HL-60/S4 treated with phorbol 12-myristate 13-acetate at 8.2 ng/mL for 4 days and 3 days (cell line): Measurements from ENCODE around the gene NEB.
"Not testable (repeated sequence)": the region's sequence is repeated elsewhere in the genome, so short reads cannot be mapped to it uniquely, and the experiment has no call there.

Experiments
- in situ Hi-C: fragments of 300-500 bp; cut with MboI; formaldehyde crosslinking; loops from 2 replicates; pipeline ENCODE4 v1.15.0; 2022; ENCODE audit warnings: low sequenced_read_pairs

The NEB gene

DNA sequence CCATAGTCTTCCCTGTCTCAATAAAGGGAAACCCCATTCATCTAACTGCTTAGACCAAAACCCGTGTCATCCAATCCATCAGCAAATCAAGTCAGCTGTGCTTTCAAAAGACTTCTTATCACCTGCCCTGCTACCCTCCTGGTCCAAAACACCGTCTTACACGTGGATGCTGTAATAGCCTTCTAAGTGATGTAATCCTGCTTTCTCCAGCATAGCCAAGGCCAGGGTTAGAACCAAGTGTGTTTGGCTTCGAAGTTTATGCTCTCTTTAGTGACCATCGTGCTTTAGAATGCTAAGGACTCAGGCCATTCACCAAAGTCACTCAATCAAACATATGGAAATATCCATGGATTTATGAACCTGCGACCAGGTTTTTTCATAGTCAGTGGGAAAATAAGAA, 25.5 kb downstream of the NEB start:
- in situ Hi-C loops, result no loop called here

DNA sequence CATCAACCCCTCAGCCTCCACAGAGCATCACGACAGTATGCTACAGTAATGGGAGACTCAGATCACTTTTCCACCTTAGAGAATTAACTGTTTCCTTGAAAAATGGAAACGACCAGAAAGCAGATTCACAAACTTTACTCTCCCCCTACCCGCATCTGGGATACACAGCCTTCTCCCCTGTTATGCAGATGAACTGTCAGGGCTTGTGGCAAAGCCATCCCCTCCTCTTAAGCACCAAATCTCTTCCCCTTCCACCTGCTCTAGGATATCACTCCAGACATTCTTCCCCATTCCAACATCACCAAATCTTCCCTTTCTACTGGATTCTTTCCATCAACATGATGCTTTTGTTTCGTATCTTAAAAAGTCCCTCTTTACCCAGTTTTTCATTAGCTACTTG, 26.4 kb downstream of the NEB start:
- in situ Hi-C loops, result no loop called here

DNA sequence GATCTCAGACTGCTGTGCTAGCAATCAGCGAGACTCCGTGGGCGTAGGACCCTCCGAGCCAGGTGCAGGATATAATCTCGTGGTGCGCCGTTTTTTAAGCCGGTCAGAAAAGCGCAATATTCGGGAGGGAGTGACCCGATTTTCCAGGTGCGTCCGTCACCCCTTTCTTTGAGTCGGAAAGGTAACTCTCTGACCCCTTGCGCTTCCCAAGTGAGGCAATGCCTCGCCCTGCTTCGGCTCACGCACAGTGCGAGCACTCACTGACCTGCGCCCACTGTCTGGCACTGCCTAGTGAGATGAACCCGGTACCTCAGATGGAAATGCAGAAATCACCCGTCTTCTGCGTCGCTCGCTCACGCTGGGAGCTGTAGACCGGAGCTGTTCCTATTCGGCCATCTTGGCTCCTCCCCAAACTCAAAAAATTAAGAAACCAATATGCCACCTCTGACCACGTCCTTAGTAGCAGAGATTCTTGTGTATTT, 29.8 kb downstream of the NEB start:
- in situ Hi-C loops, result not testable (repeated sequence)

DNA sequence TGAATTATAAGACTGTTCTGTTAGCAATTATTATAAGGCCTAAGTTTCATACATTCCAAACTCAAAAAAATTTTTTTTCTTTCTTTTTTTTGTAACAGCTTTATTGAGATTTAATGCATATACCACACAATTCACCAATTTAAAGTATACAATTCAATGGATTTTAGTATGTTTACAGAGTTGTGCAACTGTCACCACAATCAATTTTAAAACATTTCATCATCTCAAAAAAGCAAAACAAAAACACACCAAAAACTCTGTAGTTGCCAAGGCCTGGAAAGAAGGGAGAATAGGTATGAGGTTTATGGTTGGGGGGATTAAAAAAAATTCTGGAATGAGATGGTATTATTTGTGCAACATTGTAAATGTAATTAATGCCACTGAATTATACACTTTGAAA, 36.1 kb downstream of the NEB start:
- in situ Hi-C loops, result not testable (repeated sequence)

DNA sequence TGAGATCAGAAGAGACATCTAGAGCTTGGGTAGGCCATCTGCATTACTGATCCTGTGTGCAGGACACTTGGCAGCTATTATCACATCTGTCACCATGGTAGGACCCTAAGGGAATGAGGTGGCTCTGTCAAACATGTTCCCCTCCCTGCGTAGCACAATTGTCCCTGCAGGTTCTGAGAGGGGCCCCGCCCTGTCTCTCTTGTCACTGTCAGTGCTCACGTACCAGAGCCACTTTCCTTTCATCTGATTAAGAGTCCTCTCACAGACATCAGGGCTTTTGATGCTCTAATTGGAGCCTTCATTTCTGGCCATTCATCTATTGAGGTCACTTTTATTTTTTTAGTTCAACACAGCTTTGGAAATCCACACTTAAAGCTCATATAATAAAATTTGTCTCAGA, 38.5 kb downstream of the NEB start:
- in situ Hi-C loops, result no loop called here

DNA sequence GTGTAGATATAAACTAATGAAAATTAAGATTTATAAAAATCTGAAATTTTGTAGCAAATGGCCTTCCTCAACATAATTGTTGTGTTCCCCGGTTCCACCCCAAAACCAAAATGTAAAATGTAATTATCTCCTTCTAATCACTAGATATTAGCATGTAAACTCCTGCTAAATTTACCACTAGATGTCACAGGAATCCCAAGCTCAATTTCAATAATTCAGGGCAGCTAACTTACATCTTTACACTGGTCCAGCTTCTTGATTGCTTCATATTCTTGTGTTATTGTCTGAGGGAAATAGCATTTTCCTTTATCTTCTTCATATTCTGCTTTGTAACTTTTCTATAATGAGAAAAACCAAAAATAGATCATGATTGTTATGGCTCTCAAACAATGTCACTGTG, 42.6 kb downstream of the NEB start:
- in situ Hi-C loops, result no loop called here

DNA sequence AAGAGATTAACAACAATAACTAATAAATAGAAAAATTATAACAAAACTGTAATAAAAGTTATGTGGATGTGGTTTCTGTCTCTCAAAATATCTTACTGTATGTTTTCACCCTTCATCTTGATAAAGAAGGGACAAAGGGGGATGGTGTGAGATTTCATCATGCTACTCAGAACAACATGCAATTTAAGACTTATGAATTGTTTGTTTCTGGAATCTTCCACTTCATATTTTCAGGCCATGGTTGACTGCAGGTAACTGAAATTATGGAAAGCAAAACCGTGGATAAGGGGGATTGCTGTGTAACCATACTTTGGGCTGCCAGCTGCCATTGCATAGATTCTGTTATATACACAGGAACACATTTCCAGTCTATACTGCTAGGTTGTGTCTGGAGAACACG, 45.6 kb downstream of the NEB start:
- in situ Hi-C loops, result no loop called here

DNA sequence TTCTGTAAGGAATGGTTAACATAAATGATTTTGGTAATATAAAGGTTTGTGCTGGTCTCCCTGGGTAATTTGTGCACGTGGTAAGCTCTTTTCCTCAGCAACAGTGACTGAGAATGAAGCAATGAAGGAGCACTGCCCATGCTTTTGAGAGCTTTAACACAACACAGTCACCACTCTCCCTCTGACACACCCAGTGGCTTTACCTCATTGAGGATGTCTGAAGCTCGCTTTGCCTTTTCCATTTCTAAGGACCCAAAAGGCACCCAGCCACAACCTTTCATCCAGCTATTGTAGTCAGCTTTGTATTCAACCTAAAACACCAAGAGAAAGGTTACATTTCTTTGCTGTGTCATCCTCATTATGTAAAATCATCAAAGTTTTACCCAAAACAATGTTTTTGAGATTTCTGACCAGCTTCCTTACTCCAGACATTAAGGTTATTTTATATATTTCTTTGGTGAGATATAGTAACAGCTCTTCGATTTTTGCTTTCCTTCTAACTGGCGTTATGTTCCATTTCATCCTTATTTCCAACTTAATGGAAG, 51.7 kb downstream of the NEB start:
- in situ Hi-C loops, result no loop called here

DNA sequence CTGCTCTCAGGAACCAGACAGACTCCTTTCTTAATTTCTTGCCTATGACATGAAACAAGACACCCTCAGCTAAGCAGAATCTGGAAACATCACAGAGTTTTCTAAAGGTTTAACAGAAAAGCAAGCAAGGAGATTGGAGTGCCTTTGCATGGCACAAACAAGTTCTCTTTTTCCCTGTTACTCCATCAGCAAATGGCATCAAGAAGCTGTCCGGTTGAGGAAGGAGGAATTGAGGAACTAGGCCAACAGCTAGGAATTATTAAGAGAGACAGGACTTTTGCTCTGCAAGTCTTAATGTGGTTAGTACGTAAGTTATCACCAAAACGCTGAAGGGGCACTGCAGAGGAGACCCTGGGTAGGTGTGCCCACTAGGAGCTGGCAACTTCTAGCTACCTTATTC, 53.2 kb downstream of the NEB start:
- in situ Hi-C loops, result no loop called here

DNA sequence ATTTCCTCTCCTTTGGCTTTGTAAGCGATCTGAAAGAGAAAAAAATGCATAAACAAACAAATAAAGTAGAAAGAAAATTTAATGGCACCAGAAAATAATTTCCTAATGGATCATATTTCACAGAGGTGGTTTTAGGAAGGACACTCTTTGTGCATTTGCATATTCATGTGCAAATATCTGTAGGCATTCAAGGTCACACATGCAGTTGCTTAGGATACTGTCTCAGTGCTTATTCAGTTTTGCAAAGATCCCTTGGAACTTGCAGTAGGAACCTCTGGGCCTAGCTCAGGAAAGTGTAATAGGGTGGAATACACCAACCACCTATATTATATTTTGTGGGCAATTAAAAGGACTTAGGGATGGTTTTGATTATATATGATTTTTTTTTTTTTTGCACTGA, 54.3 kb downstream of the NEB start:
- in situ Hi-C loops, result no loop called here

DNA sequence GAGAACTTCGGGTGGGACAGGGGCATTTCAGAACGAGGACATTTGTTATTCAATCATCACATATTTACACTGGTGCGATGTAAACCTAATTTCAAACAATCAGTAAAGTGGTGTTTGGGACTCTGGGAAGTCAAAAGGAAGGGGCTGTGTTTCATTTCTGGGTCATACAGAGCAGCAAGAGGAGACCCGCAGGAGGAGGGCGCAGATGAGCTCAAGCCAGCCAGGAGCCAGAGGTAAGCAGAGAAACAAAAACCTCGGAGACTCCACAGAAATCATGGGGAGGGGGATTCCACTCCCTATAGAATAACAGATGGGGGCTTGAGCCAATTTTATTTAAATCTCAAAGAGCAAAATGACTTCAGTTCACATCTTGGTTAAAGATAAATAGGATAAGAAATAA, 55.4 kb downstream of the NEB start:
- in situ Hi-C loops, result no loop called here

DNA sequence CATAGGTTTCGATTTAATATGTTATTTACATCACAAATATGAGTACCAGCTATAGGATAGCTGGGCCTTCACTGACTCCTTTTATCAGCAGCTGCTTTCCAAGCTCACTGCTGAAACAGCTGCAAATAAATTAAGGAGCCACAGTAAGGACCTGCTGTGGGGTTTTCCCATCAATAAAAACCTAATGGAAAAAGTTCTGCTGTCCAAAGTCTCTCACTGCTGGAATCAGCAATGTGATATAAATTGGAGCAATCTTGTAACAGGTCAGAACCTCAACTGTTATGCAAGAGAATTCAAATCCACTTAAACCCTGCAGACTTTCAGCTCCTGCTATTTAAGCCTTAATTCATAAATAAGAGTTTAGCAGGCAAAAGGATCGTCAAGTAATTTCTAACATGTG, 61.3 kb downstream of the NEB start:
- in situ Hi-C loops, result no loop called here

DNA sequence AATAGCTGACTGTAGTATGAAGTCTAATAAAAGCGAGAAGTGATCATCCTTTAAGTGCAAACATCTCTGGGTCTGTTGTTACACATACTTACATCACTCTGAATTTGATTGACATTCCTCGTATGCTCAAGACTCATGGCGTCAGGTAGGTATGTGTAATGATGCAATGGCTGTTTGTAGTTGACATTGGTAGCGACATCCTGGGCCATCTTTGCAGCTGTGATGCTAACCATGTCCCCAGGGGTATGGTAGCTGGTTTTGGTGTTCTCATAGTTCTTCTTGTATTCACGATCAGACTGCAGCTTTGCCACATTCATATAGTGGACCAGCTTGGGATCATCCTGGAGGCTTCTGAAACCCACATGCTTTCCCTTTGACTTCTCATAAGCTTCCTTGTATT, 62.0 kb downstream of the NEB start:
- in situ Hi-C loops, result no loop called here

DNA sequence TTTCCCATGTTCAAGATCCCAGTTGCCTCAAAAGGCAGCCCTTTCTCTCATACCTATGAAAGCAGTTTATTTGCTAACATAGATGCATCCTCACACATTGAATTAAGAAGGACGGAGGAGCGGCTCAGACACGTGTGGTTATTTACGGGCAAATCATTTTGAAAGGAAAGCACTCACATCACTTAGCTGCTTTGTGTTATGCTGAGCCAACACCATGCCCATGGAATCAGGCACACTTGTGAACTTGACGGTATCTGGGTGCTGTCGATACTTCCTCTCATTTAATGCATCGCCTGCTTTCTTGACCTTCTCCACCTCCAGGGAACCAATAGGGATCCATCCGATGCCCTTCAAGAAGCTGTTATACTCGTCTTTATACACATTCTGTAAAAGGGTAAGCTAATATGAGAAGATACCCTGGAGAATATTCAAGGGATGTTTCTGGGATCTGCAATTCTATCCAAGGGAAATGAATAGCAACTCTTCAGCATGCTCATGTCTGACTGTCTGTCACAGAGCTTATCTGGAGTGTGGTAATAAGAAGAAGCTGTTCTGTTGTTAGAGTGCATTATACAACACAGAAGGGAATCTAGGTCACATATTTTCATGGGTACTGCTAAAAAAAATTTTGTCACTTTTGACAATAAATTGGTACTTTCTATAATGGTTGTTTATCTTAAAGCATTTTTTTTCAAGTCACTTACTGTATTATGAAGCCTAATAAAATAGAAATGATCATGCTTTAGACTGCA, 63.3 kb downstream of the NEB start:
- in situ Hi-C loops, result no loop called here

DNA sequence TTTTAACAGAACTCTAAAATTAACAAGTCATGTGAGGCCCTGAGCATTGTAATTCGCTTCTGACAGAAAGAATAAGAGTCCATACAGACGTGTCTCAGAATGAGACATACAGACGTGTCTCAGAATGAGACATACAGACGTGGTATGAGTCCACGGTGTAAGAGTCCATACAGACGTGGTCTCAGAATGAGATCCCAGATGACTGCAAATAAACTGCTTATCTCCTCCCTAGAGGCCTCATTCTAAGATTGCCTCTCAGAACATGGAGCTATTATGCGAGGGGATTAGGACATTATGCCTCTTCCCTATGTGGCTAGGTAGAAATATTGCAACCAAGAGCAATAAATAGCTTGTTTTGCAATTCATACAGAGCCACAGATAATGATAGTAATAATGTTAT, 63.9 kb downstream of the NEB start:
- in situ Hi-C loops, result no loop called here

DNA sequence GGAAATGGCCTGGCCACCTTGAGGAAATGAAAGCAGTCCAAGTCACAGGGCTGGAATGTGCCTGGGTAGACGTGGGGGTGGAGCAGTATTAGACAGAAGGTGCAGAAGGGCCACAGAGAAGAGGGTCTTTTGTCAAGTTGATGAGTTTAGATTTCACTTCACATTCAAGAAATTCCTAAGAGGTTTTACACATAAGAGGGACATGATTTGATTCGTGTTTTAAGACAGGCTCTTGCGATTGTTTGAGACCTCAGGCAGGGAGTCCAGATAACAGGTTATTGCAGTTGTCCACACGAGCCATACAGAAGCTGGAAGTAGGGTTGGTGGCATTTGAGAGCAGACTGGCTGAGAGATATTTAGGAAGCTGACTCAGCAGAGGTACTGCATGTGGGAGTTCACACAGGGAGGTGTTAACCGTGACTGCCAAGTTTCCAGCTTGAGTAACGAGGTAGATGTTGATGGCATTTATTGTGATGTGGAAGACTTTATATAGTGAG, 64.6 kb downstream of the NEB start:
- in situ Hi-C loops, result no loop called here

DNA sequence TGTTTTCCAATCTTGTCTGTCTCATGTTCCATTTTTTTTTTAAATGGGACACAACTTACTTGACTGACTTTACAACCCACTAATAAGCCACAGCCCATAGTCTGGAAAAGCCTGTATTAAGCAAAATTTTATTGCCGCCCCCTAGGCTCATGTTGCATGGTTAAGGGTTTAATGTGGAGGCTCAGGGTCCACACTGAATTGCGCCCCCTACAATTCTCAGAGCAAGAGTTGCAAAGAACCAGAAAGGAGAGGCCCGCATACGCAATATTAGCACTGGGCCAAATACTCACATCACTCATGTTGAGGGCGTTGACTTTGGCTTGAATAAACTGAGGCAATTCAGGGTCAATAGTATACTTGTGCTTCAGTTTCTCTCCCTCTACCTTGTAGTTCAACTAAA, 65.5 kb downstream of the NEB start:
- in situ Hi-C loops, result no loop called here

DNA sequence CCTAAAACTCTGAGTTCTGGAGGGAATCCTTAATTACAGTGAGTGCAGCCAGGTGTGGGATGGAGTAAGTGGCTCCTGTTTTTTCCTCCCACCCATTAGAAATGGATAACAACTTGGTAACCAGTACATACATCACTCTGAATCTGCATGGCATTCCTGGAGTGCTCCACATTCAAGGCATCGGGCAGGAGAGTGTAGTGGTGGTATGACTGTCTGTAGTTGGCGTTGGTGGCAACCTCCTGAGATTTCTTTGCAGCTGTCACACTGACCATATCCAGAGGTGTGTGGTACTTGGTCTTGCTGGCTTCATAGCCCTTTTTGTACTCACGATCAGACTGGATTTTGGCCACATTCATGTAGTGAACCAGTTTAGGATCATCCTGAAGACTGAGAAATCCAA, 68.3 kb downstream of the NEB start:
- in situ Hi-C loops, result no loop called here

DNA sequence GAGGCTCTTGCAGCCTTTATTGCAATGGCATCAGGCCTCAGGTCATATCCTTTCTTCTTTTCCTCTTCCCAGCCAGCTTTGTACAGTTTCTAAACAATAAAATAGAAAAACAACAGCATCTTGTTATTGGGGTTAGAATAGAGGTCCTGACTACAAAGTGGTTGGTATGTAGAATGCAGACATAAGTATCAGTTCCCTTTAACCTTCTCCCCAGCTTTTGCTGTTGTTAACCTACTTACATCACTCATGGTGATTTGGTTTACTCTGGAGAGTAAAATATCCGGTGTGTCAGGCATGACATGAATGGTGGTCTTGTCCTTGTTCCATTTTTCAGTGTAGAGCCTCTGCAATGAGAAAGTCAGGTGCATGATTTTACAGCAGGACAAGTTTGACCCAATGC, 69.8 kb downstream of the NEB start:
- in situ Hi-C loops, result no loop called here

DNA sequence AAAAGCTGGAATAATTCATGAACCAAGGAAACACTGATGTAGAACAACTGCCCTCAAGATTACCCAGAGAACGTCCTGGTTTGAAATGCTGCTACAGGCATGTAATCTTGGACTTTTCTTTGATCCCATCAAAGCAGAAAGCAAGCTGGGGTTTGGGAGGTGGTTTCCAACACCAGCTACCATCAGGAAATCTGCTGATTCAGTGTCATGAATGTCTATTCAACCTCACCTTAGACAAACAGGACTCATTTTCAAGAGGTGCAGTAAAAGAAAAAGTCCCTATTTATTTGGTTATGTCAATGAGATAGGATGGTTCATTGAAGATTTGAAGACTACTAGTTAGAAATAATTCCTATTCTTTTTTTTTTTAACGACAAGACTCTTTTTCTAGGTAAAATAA, 72.7 kb downstream of the NEB start:
- in situ Hi-C loops, result no loop called here

DNA sequence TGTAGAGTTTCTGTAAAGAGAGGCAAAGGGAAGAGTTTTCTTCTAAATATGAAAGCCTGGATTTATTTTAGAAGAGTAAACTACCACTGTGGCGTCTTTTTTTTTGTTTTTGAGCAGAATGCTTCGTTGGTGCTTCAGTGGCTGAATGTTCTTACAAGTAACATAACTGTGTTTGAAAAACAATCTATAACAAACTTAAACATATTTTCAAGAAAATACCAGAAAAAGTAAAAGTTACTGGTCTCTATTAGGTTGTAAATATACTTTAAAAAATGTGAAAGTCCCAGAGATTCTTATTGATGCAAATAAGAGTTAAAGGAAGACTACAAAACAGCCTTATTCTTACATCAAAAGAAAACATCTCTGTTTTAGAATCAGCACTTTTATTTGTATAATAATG, 76.2 kb downstream of the NEB start:
- in situ Hi-C loops, result no loop called here

DNA sequence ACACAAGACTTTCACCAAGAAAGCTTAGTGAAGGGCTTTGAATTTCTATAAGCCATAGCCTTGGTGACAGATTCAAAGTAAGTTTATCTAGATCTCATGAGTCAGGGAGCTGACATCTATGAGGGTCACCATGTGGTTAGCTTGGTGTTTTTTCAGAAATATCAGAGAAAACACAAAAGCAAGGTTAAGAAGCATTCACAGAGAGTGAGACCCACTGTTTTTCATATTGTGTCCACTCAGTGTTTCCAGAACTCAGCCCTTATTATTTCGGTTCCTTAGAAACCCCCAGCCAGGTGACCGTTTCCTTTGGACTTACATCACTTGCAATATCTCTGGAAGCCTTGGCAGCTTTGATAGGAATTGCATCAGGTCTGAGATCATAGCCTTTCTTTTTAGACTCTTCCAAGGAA, 76.6 kb downstream of the NEB start:
- in situ Hi-C loops, result no loop called here
